Measurements from ENCODE around the gene SMYD3. TPM values are rescaled to one million over a fixed set of nuclear protein-coding genes. Genes with fewer than 3 reads are reported as not detected.

SMYD3 gene
- total RNA-seq, 4 donors from 2014 or later, result 11.6 to 26.9 (median 18.3) TPM

- no peak overlapping the region for H3K27ac ChIP-seq
- peaks cover 0 to 5% of the 10 kb centered on the region in 2 donors for H3K36me3 ChIP-seq
- H3K27me3 ChIP-seq, result no peaks in the 10 kb centered on the region
- peaks cover 0 to 5% (median 0%) of the 10 kb centered on the region in 3 donors for H3K4me1 ChIP-seq
- no peak for ATAC-seq
- no peak overlapping the region for H3K4me3 ChIP-seq
- WGBS, 2 donors (ENCODE audit: low coverage in 1 of 2), result 93 to 94% methylated on average over 13 to 20 of the region's 25 CpGs
- no peaks in the 10 kb centered on the region for H3K9me3 ChIP-seq
- TF ChIP-seq, protein P1, sequence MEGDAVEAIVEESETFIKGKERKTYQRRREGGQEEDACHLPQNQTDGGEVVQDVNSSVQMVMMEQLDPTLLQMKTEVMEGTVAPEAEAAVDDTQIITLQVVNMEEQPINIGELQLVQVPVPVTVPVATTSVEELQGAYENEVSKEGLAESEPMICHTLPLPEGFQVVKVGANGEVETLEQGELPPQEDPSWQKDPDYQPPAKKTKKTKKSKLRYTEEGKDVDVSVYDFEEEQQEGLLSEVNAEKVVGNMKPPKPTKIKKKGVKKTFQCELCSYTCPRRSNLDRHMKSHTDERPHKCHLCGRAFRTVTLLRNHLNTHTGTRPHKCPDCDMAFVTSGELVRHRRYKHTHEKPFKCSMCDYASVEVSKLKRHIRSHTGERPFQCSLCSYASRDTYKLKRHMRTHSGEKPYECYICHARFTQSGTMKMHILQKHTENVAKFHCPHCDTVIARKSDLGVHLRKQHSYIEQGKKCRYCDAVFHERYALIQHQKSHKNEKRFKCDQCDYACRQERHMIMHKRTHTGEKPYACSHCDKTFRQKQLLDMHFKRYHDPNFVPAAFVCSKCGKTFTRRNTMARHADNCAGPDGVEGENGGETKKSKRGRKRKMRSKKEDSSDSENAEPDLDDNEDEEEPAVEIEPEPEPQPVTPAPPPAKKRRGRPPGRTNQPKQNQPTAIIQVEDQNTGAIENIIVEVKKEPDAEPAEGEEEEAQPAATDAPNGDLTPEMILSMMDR (IDR thresholded peaks at IDR 0.05), result no peak
- TF ChIP-seq EP300 (IDR thresholded peaks at IDR 0.05) (no peak), POLR2AphosphoS5 (IDR thresholded peaks at IDR 0.05) (no peak), POLR2A (IDR thresholded peaks at IDR 0.05) (no peak)
These were observed 360.1 kb downstream of the SMYD3 start for GRCh38 chr1:246146804-246147523.

DNA sequence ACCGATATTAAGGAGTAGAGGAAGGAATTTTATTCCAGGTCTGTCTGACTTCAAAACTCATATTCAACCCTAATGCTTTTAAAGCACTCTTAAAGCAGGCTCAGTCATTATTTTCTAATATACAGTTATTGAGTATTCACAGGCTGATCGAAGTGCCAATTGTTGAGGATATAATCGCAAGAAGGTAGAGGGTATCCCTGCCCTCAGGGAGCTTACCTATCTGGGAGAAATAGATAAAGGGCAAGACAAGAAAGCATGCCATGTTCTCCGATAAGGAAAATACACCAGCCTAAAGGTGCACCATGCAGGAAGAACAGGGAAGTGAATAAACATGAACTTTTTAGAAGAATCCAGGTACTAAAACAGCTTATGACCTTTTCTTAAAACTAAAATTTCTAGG is 361.2 kb downstream of the SMYD3 start:
- H3K4me3 ChIP-seq, result no peak overlapping the region
- H3K27me3 ChIP-seq, result no peaks in the 10 kb centered on the region
- WGBS, 2 donors (ENCODE audit: low coverage in 1 of 2), result 93 to 100% methylated on average over 4 of the region's 4 CpGs
- H3K36me3 ChIP-seq, result peaks cover 0 to 5% of the 10 kb centered on the region in 2 donors
- no peak for ATAC-seq
- H3K4me1 ChIP-seq, result peaks cover 0 to 7% (median 0%) of the 10 kb centered on the region in 3 donors
- no peak overlapping the region for H3K27ac ChIP-seq
- no peaks in the 10 kb centered on the region for H3K9me3 ChIP-seq
- TF ChIP-seq, protein P1 (IDR thresholded peaks at IDR 0.05), result no peak
- TF ChIP-seq POLR2A (IDR thresholded peaks at IDR 0.05), result no peak

- no peak overlapping the region for H3K4me3 ChIP-seq
- no peaks in the 10 kb centered on the region for H3K27me3 ChIP-seq
- WGBS, 2 donors (ENCODE audit: low coverage in 1 of 2), result 75 to 100% methylated on average over 3 of the region's 3 CpGs
- peaks cover 0 to 7% (median 0%) of the 10 kb centered on the region in 3 donors for H3K4me1 ChIP-seq
- H3K27ac ChIP-seq, result no peak overlapping the region
- no peak for ATAC-seq
- H3K9me3 ChIP-seq, result no peaks in the 10 kb centered on the region
- peaks cover 0 to 5% of the 10 kb centered on the region in 2 donors for H3K36me3 ChIP-seq
- TF ChIP-seq POLR2AphosphoS5 (IDR thresholded peaks at IDR 0.05) (no peak), EP300 (IDR thresholded peaks at IDR 0.05) (no peak), POLR2A (IDR thresholded peaks at IDR 0.05) (no peak)
- TF ChIP-seq, protein P1 (IDR thresholded peaks at IDR 0.05), result no peak
These were observed 362.1 kb downstream of the SMYD3 start for GRCh38 chr1:246144931-246145330.

DNA sequence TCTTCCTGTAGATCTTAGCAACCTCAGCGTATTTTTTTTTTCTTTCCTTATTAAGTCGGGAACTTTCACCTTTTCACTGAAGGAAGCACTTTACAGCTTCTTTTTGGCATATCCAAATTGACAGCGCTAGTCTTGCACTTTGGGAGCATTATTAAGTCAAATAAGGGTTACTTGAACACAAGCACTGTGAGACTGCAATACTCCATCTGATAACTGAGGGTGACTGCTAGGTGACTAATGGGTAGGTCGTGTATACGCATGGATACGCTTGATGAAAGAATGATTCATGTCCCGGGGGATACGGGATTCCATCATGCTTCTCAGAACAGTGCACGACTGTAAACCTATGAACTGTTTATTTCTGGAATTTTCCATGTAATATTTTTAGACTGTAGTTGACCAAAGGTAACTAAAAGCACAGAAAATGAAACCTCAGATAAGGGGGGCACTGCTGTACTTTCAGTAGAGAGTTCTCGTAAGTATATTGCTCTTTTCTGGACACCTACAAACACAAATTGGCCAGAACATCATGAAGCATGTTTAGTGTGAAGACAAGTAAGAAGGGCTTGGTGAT is 364.7 kb downstream of the SMYD3 start:
- WGBS, 2 donors (ENCODE audit: low coverage in 1 of 2), result 42 to 52% methylated on average over 8 to 10 of the region's 10 CpGs
- TF ChIP-seq, protein P1 (IDR thresholded peaks at IDR 0.05), result no peak
- TF ChIP-seq POLR2AphosphoS5 (IDR thresholded peaks at IDR 0.05), result peak; percentile 27
- TF ChIP-seq POLR2A (IDR thresholded peaks at IDR 0.05), result no peak
- no peak for TF ChIP-seq EP300 (IDR thresholded peaks at IDR 0.05)
- Histone ChIP-seq H3K9me3 (no peaks in the 10 kb centered on the region), H3K27ac (no peak overlapping the region), H3K36me3 (no peaks in the 10 kb centered on the region), H3K4me3 (no peak overlapping the region), H3K27me3 (no peaks in the 10 kb centered on the region), H3K4me1 (peaks cover 0 to 7% (median 0%) of the 10 kb centered on the region in 3 donors)
- peak; percentile 34 for ATAC-seq

DNA sequence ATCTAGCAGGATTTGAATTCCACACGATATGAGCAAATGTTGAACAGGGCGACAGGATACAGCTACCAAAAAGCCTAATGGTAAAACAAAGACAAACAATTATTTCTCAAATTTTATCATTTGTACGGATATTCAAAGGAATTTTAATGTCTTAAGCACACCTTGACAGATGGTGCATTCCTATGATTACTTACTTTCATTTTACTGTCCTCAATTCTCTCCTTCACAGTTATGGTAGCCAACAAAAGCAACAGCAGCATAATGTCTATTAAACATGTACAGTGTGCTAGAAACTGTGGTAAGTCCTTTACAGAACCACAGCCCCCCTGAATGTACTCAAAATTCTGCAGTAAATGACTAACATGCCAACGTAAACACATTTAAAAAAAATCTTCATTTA is 365.8 kb downstream of the SMYD3 start:
- Histone ChIP-seq H3K27ac (no peak overlapping the region), H3K9me3 (no peaks in the 10 kb centered on the region), H3K4me3 (no peak overlapping the region), H3K4me1 (peaks cover 0 to 7% (median 0%) of the 10 kb centered on the region in 3 donors), H3K36me3 (no peaks in the 10 kb centered on the region), H3K27me3 (no peaks in the 10 kb centered on the region)
- TF ChIP-seq, protein P1 (IDR thresholded peaks at IDR 0.05), result no peak
- TF ChIP-seq POLR2AphosphoS5 (IDR thresholded peaks at IDR 0.05) (no peak), EP300 (IDR thresholded peaks at IDR 0.05) (no peak), POLR2A (IDR thresholded peaks at IDR 0.05) (no peak)
- WGBS, 2 donors (ENCODE audit: low coverage in 1 of 2), result 81 to 83% methylated on average over 4 of the region's 4 CpGs
- ATAC-seq, result no peak

Data from gastroesophageal sphincter (tissue), 4 donors.